Hepatocyte (in vitro differentiated cells): ENCODE data around the gene MICOS13. TPM values are rescaled to one million over a fixed set of nuclear protein-coding genes. Genes with fewer than 3 reads are reported as not detected.
"Not testable (repeated sequence)": the region's sequence is repeated elsewhere in the genome, so short reads cannot be mapped to it uniquely, and the experiment has no call there.

Source experiments
- DNase-seq: peaks from one replicate; pipeline ENCODE4 v3.0.0-alpha.2; 2016; ENCODE audit warnings: low spot score
- H2AFZ ChIP-seq: fragments of 200-600 bp; sonication (generic); 2 replicates; pipeline ENCODE4 v1.6.0; 2016; ENCODE audit warnings: antibody characterized with exemption, mild to moderate bottlenecking
- H3K27ac ChIP-seq: fragments of 200-600 bp; sonication (generic); 2 replicates; pipeline ENCODE4 v1.5.1; 2016; ENCODE audit warnings: mild to moderate bottlenecking
- H3K27me3 ChIP-seq: fragments of 200-600 bp; sonication (generic); 2 replicates; pipeline ENCODE4 v1.6.1; 2016
- H3K36me3 ChIP-seq: fragments of 200-600 bp; sonication (generic); replicated peaks from 2 replicates; pipeline ENCODE4 v1.5.1; 2016; ENCODE audit warnings: low read depth; ENCODE audit not compliant: insufficient read depth
- H3K4me1 ChIP-seq: fragments of 200-600 bp; sonication (generic); 2 replicates; pipeline ENCODE4 v1.5.1; 2016; ENCODE audit warnings: mild to moderate bottlenecking, moderate library complexity; ENCODE audit not compliant: insufficient read depth
- H3K4me2 ChIP-seq: fragments of 200-600 bp; sonication (generic); 2 replicates; pipeline ENCODE4 v1.6.0; 2016
- H3K4me3 ChIP-seq: fragments of 200-600 bp; sonication (generic); 2 replicates; pipeline ENCODE4 v1.5.1; 2016; ENCODE audit warnings: mild to moderate bottlenecking
- H3K79me2 ChIP-seq: fragments of 200-600 bp; sonication (generic); 2 replicates; pipeline ENCODE4 v1.6.0; 2017; ENCODE audit warnings: mild to moderate bottlenecking
- H3K9me2 ChIP-seq: fragments of 200-600 bp; sonication (generic); replicated peaks from 2 replicates; pipeline ENCODE4 v1.6.0; 2017; ENCODE audit warnings: mild to moderate bottlenecking; ENCODE audit not compliant: insufficient read depth
- H3K9me3 ChIP-seq: fragments of 200-600 bp; sonication (generic); 2 replicates; pipeline ENCODE4 v1.5.1; 2016; ENCODE audit warnings: low read depth, mild to moderate bottlenecking
- H4K20me1 ChIP-seq: fragments of 200-600 bp; sonication (generic); 2 replicates; pipeline ENCODE4 v1.6.0; 2016; ENCODE audit warnings: mild to moderate bottlenecking; ENCODE audit not compliant: insufficient read depth, poor library complexity, severe bottlenecking
- CTCF ChIP-seq: fragments of 200-600 bp; sonication (generic); IDR thresholded peaks from 2 replicates; pipeline ENCODE4 v1.5.1; 2016; ENCODE audit warnings: antibody characterized with exemption, mild to moderate bottlenecking; ENCODE audit not compliant: poor library complexity
- EZH2 ChIP-seq: fragments of 200-600 bp; sonication (generic); IDR thresholded peaks from 2 replicates; pipeline ENCODE4 v1.6.1; 2016; ENCODE audit warnings: antibody characterized with exemption, mild to moderate bottlenecking, borderline replicate concordance
- EZH2phosphoT487 ChIP-seq: fragments of 200-600 bp; sonication (generic); IDR thresholded peaks from one replicate; pipeline ENCODE4 v1.6.1; 2018; ENCODE audit warnings: antibody characterized with exemption, mild to moderate bottlenecking, low read depth, moderate library complexity; ENCODE audit not compliant: unreplicated experiment, severe bottlenecking
- WGBS: methylation state at CpG from one replicate; pipeline ENCODE4 v1.1.6; 2016; ENCODE audit warnings: low lambda C conversion rate; ENCODE audit errors: missing lambda C conversion rate; 5-methylcytosine and 5-hydroxymethylcytosine counted together
- polyA plus RNA-seq: library from polyadenylated mRNA; unstranded; fragments of >200 nt; fragmentation: Nextera tagmentation; extraction: Ambion mirVana; gene quantifications from 2 replicates; pipeline ENCODE4 v1.2.1, GENCODE V29; 2016
- total RNA-seq: library from RNA; depleted of rRNA; stranded (reverse); fragments of >200 nt; gene quantifications from 2 replicates; pipeline ENCODE4 v1.2.3, GENCODE V29; 2014

The MICOS13 gene
- total and polyA plus RNA-seq, 2 experiments from 2014 or later, result 32.3 to 120 TPM

DNA sequence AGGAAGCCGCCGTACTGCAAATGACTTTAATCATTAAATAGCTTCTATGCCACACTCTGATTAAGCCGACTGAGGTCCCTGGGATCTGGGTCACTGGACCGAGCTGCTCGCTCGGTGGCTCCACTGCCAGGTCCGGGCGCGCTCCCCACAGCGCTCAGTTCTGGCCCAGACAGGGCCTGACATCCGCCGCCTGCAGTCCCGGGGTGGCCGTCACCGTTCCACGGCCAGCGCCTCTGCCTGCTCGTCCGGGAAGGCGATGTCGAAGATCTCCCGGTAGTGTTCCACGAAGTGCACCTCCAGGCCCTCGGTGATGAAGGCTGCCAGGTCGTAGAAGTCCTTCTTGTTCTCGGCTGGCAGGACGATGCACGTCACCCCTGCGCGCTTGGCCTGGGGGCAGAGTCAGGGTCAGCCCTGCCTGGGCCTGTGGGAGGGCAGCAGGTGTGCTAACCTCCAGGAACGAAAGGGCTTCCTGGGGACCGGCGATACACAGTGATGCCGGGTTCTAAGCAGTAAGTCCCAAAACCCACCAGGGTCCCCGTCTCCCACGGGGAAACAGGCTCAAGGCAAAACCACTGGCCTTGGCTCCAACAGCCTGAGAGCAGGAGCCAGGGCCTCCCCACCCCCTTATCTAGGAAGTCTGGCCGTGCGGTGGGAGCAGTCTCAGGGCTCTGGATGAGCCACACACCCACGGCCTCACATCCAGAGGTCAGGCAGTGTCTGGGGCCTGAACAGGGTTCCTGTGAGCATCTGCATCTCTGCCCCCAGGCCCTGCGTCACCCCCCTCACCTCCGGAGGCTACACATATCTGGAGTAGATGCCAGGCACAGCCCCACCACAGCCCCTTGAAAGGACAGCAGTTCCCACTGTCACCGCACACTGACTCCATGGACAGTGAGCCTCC lies 11.8 kb upstream of the MICOS13 start:
- WGBS, result 83% methylated on average over 35 of the region's 42 CpGs
- H3K4me3 ChIP-seq, result no peak overlapping the region
- peak overlapping the region; percentile 96 for H3K27ac ChIP-seq
- H3K4me2 ChIP-seq, result peak overlapping the region; percentile 99
- DNase-seq, result peak; percentile 4
- H4K20me1 ChIP-seq, result peaks cover 63% of the 10 kb centered on the region
- peaks cover 8% of the 10 kb centered on the region for H3K4me1 ChIP-seq
- TF ChIP-seq EZH2phosphoT487, result no peak
- TF ChIP-seq CTCF, result no peak
- no peak for TF ChIP-seq EZH2
- H3K79me2 ChIP-seq, result peaks cover 57% of the 10 kb centered on the region
- no peak overlapping the region for H2AFZ ChIP-seq
- H3K27me3 ChIP-seq, result no peaks in the 10 kb centered on the region
- no peaks in the 10 kb centered on the region for H3K9me2 ChIP-seq
- no peaks in the 10 kb centered on the region for H3K36me3 ChIP-seq
- H3K9me3 ChIP-seq, result no peaks in the 10 kb centered on the region

- 7% methylated on average over 46 of the region's 54 CpGs for WGBS
- Histone ChIP-seq H2AFZ (no peak overlapping the region), H3K9me2 (no peaks in the 10 kb centered on the region), H4K20me1 (peaks cover 59% of the 10 kb centered on the region), H3K4me3 (peak overlapping the region; percentile 70), H3K4me2 (peak overlapping the region; percentile 99), H3K9me3 (no peaks in the 10 kb centered on the region), H3K27me3 (no peaks in the 10 kb centered on the region), H3K79me2 (peaks cover 57% of the 10 kb centered on the region), H3K36me3 (no peaks in the 10 kb centered on the region), H3K27ac (peak overlapping the region; percentile 96), H3K4me1 (peaks cover 8% of the 10 kb centered on the region)
- TF ChIP-seq EZH2phosphoT487, result no peak
- no peak for TF ChIP-seq EZH2
- DNase-seq, result peak; percentile 57
Observed at GRCh38 chr19:5690955-5691821, 10.9 kb upstream of the MICOS13 start.

DNA sequence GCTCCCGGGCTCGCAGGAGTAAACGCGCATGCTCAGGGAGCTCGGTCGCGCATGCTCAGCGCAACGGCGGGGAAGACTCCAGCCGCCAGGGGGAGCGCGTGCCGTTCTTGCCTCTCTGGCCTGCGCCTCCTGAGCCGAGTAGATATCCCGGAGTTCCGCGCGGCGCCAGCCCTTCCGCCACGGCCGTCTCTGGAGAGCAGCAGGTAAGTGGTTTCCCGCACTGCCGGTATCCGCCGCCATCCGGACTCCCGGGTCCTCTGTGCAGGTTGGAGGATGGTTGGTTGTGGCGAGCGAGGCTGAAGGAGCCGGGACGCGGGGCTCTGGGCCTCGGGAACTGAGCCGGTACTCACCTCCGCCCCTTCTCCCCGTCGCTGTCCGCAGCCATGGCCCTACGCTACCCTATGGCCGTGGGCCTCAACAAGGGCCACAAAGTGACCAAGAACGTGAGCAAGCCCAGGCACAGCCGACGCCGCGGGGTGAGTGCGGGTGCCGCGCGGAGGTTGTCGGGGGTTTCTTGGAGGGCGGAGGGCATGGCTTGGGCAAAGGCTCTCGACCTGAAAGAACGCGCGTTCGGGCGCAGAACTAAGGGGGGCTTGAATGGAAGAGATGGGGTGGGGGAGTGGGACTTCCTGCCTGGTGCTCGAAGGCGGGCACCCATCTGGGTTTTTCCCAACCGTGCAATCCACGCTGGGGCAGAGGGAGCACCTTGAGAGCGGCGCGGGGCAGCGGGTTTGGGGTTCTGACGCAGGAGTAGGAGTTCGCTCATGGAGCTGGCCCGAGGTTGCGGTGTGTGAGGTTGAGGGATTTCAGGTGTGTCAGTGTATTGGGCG lies 10.0 kb upstream of the MICOS13 start, which contains the start of gene RPL36:
Gene RPL36, plus strand, starts transcription at position 171 of the 830 bp plus-strand sequence. Its CDS starts 213 bp downstream, at position 384.
- H3K9me3 ChIP-seq, result no peaks in the 10 kb centered on the region
- H3K4me3 ChIP-seq, result peak within 1 kb of the TSS; percentile 70
- peak within 1 kb of the TSS; percentile 99 for H3K4me2 ChIP-seq
- DNase-seq, result peak; percentile 99
- no peaks in the 10 kb centered on the region for H3K9me2 ChIP-seq
- H3K27me3 ChIP-seq, result no peaks in the 10 kb centered on the region
- TF ChIP-seq CTCF (peak; percentile 95), EZH2phosphoT487 (no peak)
- peaks cover 51% of the 10 kb centered on the region for H3K79me2 ChIP-seq
- no peaks in the 10 kb centered on the region for H3K36me3 ChIP-seq
- H3K27ac ChIP-seq, result peak within 1 kb of the TSS; percentile 96
- H2AFZ ChIP-seq, result peak within 1 kb of the TSS; percentile 77
- under 1% methylated on average over 69 of the region's 73 CpGs for WGBS
- peaks cover 8% of the 10 kb centered on the region for H3K4me1 ChIP-seq
- H4K20me1 ChIP-seq, result peaks cover 51% of the 10 kb centered on the region

DNA sequence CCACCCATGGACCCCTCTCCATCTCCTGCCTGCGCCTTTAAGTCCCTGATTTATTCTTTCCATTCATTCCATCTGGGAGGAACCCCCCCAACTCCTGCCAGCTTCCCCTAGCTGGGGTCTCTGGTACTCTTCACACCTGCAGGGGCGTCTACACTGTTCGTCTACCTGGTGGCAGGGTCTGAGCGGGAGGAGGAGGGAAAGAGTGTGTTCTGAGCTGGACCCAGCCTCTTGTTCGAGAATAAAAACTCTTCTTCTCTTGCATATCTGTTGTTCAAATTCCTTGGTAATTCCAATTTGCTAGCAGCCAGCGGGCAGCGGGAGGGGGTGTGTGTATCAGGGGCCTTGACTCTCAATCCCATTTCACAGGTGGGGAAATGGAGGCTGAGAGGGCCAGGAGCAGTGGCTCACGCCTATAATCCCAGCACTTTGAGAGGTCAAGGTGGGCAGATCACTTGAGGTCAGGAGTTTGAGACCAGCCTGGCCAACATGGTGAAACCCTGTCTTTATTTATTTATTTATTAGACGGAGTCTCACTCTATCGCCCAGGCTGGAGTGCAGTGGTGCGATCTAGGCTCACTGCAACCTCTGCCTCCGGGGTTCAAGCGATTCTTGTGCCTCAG lies 8.1 kb upstream of the MICOS13 start:
- H3K4me1 ChIP-seq, H3K4me3 ChIP-seq, H3K9me2 ChIP-seq, H2AFZ ChIP-seq, H3K4me2 ChIP-seq, H3K27ac ChIP-seq, H3K36me3 ChIP-seq, DNase-seq, H3K9me3 ChIP-seq, H3K27me3 ChIP-seq: not testable (repeated sequence)
- Histone ChIP-seq H4K20me1 (peaks cover 31% of the 10 kb centered on the region), H3K79me2 (peaks cover 32% of the 10 kb centered on the region)
- WGBS, result 95% methylated on average over 13 of the region's 13 CpGs
